ENCODE data around the gene IGLON5. TPM values are rescaled to one million over a fixed set of nuclear protein-coding genes. Genes with fewer than 3 reads are reported as not detected.

The IGLON5 gene
- total RNA-seq, 1 donor from 2014 or later: 1.2 TPM

- H3K4me1 Mint-ChIP-seq: peaks cover 13% of the 10 kb centered on the region
- no peak overlapping the region for H3K27ac Mint-ChIP-seq
- intact Hi-C loops (cut with micrococcal nuclease): no loop called here
- no peak for DNase-seq
- H3K4me3 Mint-ChIP-seq: no peak overlapping the region
- H3K27me3 Mint-ChIP-seq: peaks cover 37% of the 10 kb centered on the region
- H3K9me3 Mint-ChIP-seq: no peaks in the 10 kb centered on the region
- H3K36me3 Mint-ChIP-seq (ENCODE audit: low read depth): no peaks in the 10 kb centered on the region
Measured at GRCh38 chr19:51324167-51324481, 12.7 kb downstream of the IGLON5 start.

GRCh38 chr19:51325161-51325976 lies 13.9 kb downstream of the IGLON5 start:
- no peak for DNase-seq
- Mint-ChIP-seq H3K4me1 (peaks cover 15% of the 10 kb centered on the region), H3K9me3 (no peaks in the 10 kb centered on the region), H3K4me3 (no peak overlapping the region), H3K36me3 (ENCODE audit: low read depth) (peaks cover 2% of the 10 kb centered on the region), H3K27me3 (peaks cover 37% of the 10 kb centered on the region), H3K27ac (peak overlapping the region; percentile 3)
- intact Hi-C loops (cut with micrococcal nuclease): no loop called here

- Mint-ChIP-seq H3K36me3 (ENCODE audit: low read depth) (peaks cover 4% of the 10 kb centered on the region), H3K4me3 (peak overlapping the region; percentile 51), H3K27me3 (peaks cover 37% of the 10 kb centered on the region), H3K27ac (no peak overlapping the region), H3K4me1 (peaks cover 15% of the 10 kb centered on the region), H3K9me3 (peaks cover 4% of the 10 kb centered on the region)
- intact Hi-C loops (cut with micrococcal nuclease): no loop called here
- DNase-seq: peak; percentile 54
Measured at GRCh38 chr19:51326216-51327065, 15.0 kb downstream of the IGLON5 start.

- Mint-ChIP-seq H3K4me3 (peak overlapping the region; percentile 74), H3K4me1 (peaks cover 15% of the 10 kb centered on the region), H3K9me3 (peaks cover 4% of the 10 kb centered on the region), H3K27me3 (peaks cover 37% of the 10 kb centered on the region), H3K36me3 (ENCODE audit: low read depth) (peaks cover 7% of the 10 kb centered on the region), H3K27ac (peak overlapping the region; percentile 70)
- peak; percentile 88 for DNase-seq
- intact Hi-C loops (cut with micrococcal nuclease): no loop called here
Measured at GRCh38 chr19:51327066-51328001, 15.9 kb downstream of the IGLON5 start.

- Mint-ChIP-seq H3K27me3 (peaks cover 26% of the 10 kb centered on the region), H3K9me3 (peaks cover 4% of the 10 kb centered on the region), H3K27ac (no peak overlapping the region), H3K36me3 (ENCODE audit: low read depth) (peaks cover 7% of the 10 kb centered on the region), H3K4me1 (peaks cover 15% of the 10 kb centered on the region), H3K4me3 (no peak overlapping the region)
- no peak for DNase-seq
- intact Hi-C loops (cut with micrococcal nuclease): no loop called here
Measured at GRCh38 chr19:51329411-51329810, 18.0 kb downstream of the IGLON5 start.

GRCh38 chr19:51330366-51330765 lies 18.9 kb downstream of the IGLON5 start:
- Mint-ChIP-seq H3K4me1 (peaks cover 15% of the 10 kb centered on the region), H3K27me3 (peaks cover 23% of the 10 kb centered on the region), H3K36me3 (ENCODE audit: low read depth) (peaks cover 7% of the 10 kb centered on the region), H3K9me3 (peaks cover 4% of the 10 kb centered on the region), H3K27ac (no peak overlapping the region), H3K4me3 (no peak overlapping the region)
- intact Hi-C loops (cut with micrococcal nuclease): no loop called here
- DNase-seq: no peak

- H3K27ac Mint-ChIP-seq: no peak overlapping the region
- peaks cover 4% of the 10 kb centered on the region for H3K9me3 Mint-ChIP-seq
- intact Hi-C loops (cut with micrococcal nuclease): no loop called here
- no peak for DNase-seq
- peaks cover 7% of the 10 kb centered on the region for H3K36me3 Mint-ChIP-seq (ENCODE audit: low read depth)
- no peak overlapping the region for H3K4me3 Mint-ChIP-seq
- H3K4me1 Mint-ChIP-seq: peaks cover 9% of the 10 kb centered on the region
- H3K27me3 Mint-ChIP-seq: peaks cover 15% of the 10 kb centered on the region
Measured at GRCh38 chr19:51331193-51331592, 19.7 kb downstream of the IGLON5 start.

GRCh38 chr19:51331716-51332115 lies 20.3 kb downstream of the IGLON5 start:
- Mint-ChIP-seq H3K9me3 (peaks cover 4% of the 10 kb centered on the region), H3K27ac (no peak overlapping the region), H3K36me3 (ENCODE audit: low read depth) (peaks cover 7% of the 10 kb centered on the region), H3K4me3 (no peak overlapping the region), H3K27me3 (peaks cover 10% of the 10 kb centered on the region), H3K4me1 (peaks cover 7% of the 10 kb centered on the region)
- DNase-seq: no peak
- intact Hi-C loops (cut with micrococcal nuclease): no loop called here

- Mint-ChIP-seq H3K36me3 (ENCODE audit: low read depth) (peaks cover 7% of the 10 kb centered on the region), H3K27me3 (no peaks in the 10 kb centered on the region), H3K9me3 (peaks cover 4% of the 10 kb centered on the region), H3K4me1 (peaks cover 6% of the 10 kb centered on the region), H3K27ac (no peak overlapping the region), H3K4me3 (no peak overlapping the region)
- intact Hi-C loops (cut with micrococcal nuclease): no loop called here
- no peak for DNase-seq
Measured at GRCh38 chr19:51333836-51334460, 22.5 kb downstream of the IGLON5 start.

- H3K27ac Mint-ChIP-seq: no peak overlapping the region
- peaks cover 2% of the 10 kb centered on the region for H3K36me3 Mint-ChIP-seq (ENCODE audit: low read depth)
- H3K9me3 Mint-ChIP-seq: no peaks in the 10 kb centered on the region
- DNase-seq: no peak
- H3K4me1 Mint-ChIP-seq: peaks cover 18% of the 10 kb centered on the region
- peaks cover 6% of the 10 kb centered on the region for H3K27me3 Mint-ChIP-seq
- H3K4me3 Mint-ChIP-seq: no peak overlapping the region
- intact Hi-C loops (cut with micrococcal nuclease): no loop called here
Measured at GRCh38 chr19:51337141-51337860, 25.9 kb downstream of the IGLON5 start.

GRCh38 chr19:51337861-51338562 lies 26.6 kb downstream of the IGLON5 start:
- peak overlapping the region; percentile 90 for H3K4me3 Mint-ChIP-seq
- peaks cover 6% of the 10 kb centered on the region for H3K27me3 Mint-ChIP-seq
- intact Hi-C loops (cut with micrococcal nuclease): loop anchor here (2.0 kb wide), 1 partner anchor 319 kb away; no protein-coding TSS in a partner anchor
- peak overlapping the region; percentile 62 for H3K27ac Mint-ChIP-seq
- H3K36me3 Mint-ChIP-seq (ENCODE audit: low read depth): peaks cover 2% of the 10 kb centered on the region
- peaks cover 20% of the 10 kb centered on the region for H3K4me1 Mint-ChIP-seq
- H3K9me3 Mint-ChIP-seq: no peaks in the 10 kb centered on the region
- no peak for DNase-seq
